Mucosa of gallbladder (tissue), 1 donor: Measurements from ENCODE around the gene DUSP6. TPM values are rescaled to one million over a fixed set of nuclear protein-coding genes. Genes with fewer than 3 reads are reported as not detected.

Experiments
- DNase-seq: peaks from one replicate; pipeline ENCODE4 v3.0.0-alpha.2; 2020; ENCODE audit warnings: low spot score
- total RNA-seq: library from RNA; stranded (reverse); gene quantifications from one replicate; pipeline ENCODE4 v1.2.1, GENCODE V29; 2021
- donor health status: DM: no; HTN: no; CAD: no.

The DUSP6 gene
- 155 TPM for total RNA-seq

- DNase-seq, result peak; percentile 98
These were observed at the start of gene DUSP6 for GRCh38 chr12:89352492-89353187. Gene DUSP6, minus strand, starts transcription at chr12:89352501. Its CDS starts 462 bp downstream, at chr12:89352039.

- DNase-seq, result no peak
These were observed 49.2 kb upstream of the DUSP6 start for GRCh38 chr12:89401433-89402058.

- no peak for DNase-seq
These were observed 48.1 kb upstream of the DUSP6 start for GRCh38 chr12:89400415-89400814.

- no peak for DNase-seq
These were observed 43.4 kb upstream of the DUSP6 start for GRCh38 chr12:89395712-89396111.

- DNase-seq, result no peak
These were observed 41.3 kb upstream of the DUSP6 start for GRCh38 chr12:89393551-89394121.

- no peak for DNase-seq
These were observed 40.1 kb upstream of the DUSP6 start for GRCh38 chr12:89392391-89392790.

GRCh38 chr12:89391726-89392336, 39.5 kb upstream of the DUSP6 start:
- DNase-seq, result no peak

GRCh38 chr12:89390802-89391673, 38.7 kb upstream of the DUSP6 start:
- peak; percentile 63 for DNase-seq

GRCh38 chr12:89389755-89390661, 37.7 kb upstream of the DUSP6 start:
- DNase-seq, result peak; percentile 20

GRCh38 chr12:89386138-89386537, 33.8 kb upstream of the DUSP6 start:
- DNase-seq, result no peak

- DNase-seq, result no peak
These were observed 32.5 kb upstream of the DUSP6 start for GRCh38 chr12:89384807-89385206.

GRCh38 chr12:89384050-89384758, 31.9 kb upstream of the DUSP6 start:
- DNase-seq, result peak; percentile 39

- DNase-seq, result no peak
These were observed 31.1 kb upstream of the DUSP6 start for GRCh38 chr12:89383235-89384049.

- DNase-seq, result no peak
These were observed 30.0 kb upstream of the DUSP6 start for GRCh38 chr12:89382328-89382727.

- DNase-seq, result no peak
These were observed 27.7 kb upstream of the DUSP6 start for GRCh38 chr12:89379839-89380467.

- DNase-seq, result no peak
These were observed 27.0 kb upstream of the DUSP6 start for GRCh38 chr12:89379148-89379838.

- DNase-seq, result no peak
These were observed 24.5 kb upstream of the DUSP6 start for GRCh38 chr12:89376844-89377243.

GRCh38 chr12:89376202-89376529, 23.9 kb upstream of the DUSP6 start:
- no peak for DNase-seq
